ENCODE results near the gene DCLRE1B. TPM values are rescaled to one million over a fixed set of nuclear protein-coding genes. Genes with fewer than 3 reads are reported as not detected.

Gene DCLRE1B
- total RNA-seq, 1 donor = 4.3 TPM

DNA sequence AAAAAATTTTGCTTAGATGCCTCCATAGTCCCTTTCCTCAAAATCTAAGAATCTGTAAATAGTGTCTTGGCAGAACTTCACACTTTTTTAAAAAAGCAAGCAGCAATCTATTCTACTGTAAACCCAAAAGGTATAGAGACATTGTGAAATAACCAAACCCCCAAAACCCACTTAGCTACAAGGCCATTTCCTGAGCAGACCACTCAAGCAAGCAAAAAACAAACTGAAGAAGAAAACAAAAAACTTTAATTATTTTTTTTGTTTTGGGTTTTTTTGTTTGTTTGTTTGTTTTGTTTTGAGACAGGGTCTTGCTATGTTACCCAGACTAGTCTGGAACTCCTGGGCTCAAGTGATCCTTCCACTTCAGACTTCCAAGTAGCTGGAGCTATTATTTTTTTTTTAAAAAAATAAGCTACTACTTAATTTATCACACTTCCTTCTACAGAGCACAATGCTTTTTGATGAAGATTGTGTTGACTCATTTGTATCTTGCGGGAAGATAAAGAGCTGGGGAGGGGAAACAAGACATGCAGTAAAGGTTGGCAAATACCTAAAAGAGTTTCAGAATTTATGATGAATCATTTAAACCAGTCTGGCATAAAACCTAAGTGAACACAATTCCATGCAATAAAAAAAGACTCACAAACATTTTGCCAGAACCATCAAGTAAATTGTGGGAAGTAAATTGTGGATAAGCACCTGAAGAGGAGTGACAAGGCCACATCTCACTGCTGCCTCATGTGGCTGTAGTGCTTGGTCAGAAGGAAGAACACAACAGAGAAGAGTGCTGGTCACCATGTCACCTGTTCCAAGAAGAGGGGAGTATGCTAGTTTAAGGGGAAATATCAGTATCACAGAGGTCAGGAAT, 30.9 kb upstream of the DCLRE1B start:
- Histone ChIP-seq H3K27me3 (ENCODE audit: insufficient read depth, low read length) (no peaks in the 10 kb centered on the region), H3K4me3 (ENCODE audit: low read length) (no peak overlapping the region), H3K4me1 (ENCODE audit: insufficient read depth, low read length) (peaks cover 58% of the 10 kb centered on the region), H3K9me3 (ENCODE audit: low read depth, low read length) (no peaks in the 10 kb centered on the region)

DNA sequence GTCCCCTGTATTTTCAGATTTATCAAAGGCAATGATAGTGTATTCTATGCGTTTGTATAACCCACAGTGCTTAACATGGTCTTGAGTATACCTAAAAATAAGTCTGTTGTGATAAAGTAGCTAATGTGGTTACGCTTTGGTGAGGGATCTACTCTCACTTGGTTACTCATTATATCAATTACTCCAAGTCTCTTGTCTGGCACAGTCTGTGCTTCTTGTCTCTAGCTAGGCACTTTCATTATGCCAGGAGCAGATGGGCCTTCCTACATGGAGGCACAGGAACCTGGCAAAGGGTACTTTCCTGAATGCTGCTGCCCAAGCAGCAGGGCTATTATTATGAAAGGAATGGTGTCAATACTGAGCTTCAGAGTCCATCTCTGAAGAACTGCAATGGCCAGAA, 29.4 kb upstream of the DCLRE1B start:
- peaks cover 57% of the 10 kb centered on the region for H3K4me1 ChIP-seq (ENCODE audit: insufficient read depth, low read length)
- H3K4me3 ChIP-seq (ENCODE audit: low read length) = no peak overlapping the region
- no peaks in the 10 kb centered on the region for H3K9me3 ChIP-seq (ENCODE audit: low read depth, low read length)
- no peaks in the 10 kb centered on the region for H3K27me3 ChIP-seq (ENCODE audit: insufficient read depth, low read length)

DNA sequence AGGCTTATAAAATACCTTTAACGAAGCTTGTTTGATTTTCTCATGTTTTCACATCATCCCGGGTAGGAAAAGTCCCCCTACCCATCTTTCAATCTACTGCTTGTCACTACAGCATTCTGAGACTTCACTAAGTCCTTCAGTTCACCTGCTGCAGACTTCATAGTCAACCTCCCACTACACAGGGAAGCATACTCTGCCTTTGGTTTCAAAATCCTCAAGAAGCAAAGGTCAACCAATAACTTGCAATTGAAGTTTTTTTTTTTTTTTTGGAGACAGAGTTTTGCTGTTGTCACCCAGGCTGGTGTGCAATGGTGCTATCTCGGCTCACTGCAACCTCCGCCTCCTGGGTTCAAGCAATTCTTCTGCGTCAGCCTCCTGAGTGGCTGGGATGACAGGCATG, 28.9 kb upstream of the DCLRE1B start:
- peaks cover 58% of the 10 kb centered on the region for H3K4me1 ChIP-seq (ENCODE audit: insufficient read depth, low read length)
- no peaks in the 10 kb centered on the region for H3K27me3 ChIP-seq (ENCODE audit: insufficient read depth, low read length)
- no peak overlapping the region for H3K4me3 ChIP-seq (ENCODE audit: low read length)
- no peaks in the 10 kb centered on the region for H3K9me3 ChIP-seq (ENCODE audit: low read depth, low read length)

DNA sequence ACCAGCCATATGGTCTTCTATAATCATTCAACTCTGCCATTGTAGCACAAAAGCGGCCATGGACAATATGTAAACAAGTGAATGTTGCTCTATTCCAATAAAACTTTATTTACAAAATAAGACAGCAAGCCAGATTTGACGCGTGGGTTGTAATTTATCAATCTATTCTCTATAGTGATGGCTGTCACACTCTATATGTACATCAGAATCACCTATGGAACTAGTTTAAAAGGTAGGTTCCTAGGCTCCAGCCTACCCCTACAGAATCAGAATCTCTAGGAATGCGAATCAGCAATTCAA, 25.4 kb upstream of the DCLRE1B start:
- no peak overlapping the region for H3K4me3 ChIP-seq (ENCODE audit: low read length)
- peaks cover 36% of the 10 kb centered on the region for H3K4me1 ChIP-seq (ENCODE audit: insufficient read depth, low read length)
- H3K27me3 ChIP-seq (ENCODE audit: insufficient read depth, low read length) = no peaks in the 10 kb centered on the region
- no peaks in the 10 kb centered on the region for H3K9me3 ChIP-seq (ENCODE audit: low read depth, low read length)

GRCh38 chr1:113881661-113882060, 23.5 kb upstream of the DCLRE1B start:
- Histone ChIP-seq H3K9me3 (ENCODE audit: low read depth, low read length) (no peaks in the 10 kb centered on the region), H3K4me3 (ENCODE audit: low read length) (no peak overlapping the region), H3K27me3 (ENCODE audit: insufficient read depth, low read length) (no peaks in the 10 kb centered on the region), H3K4me1 (ENCODE audit: insufficient read depth, low read length) (peaks cover 25% of the 10 kb centered on the region)

DNA sequence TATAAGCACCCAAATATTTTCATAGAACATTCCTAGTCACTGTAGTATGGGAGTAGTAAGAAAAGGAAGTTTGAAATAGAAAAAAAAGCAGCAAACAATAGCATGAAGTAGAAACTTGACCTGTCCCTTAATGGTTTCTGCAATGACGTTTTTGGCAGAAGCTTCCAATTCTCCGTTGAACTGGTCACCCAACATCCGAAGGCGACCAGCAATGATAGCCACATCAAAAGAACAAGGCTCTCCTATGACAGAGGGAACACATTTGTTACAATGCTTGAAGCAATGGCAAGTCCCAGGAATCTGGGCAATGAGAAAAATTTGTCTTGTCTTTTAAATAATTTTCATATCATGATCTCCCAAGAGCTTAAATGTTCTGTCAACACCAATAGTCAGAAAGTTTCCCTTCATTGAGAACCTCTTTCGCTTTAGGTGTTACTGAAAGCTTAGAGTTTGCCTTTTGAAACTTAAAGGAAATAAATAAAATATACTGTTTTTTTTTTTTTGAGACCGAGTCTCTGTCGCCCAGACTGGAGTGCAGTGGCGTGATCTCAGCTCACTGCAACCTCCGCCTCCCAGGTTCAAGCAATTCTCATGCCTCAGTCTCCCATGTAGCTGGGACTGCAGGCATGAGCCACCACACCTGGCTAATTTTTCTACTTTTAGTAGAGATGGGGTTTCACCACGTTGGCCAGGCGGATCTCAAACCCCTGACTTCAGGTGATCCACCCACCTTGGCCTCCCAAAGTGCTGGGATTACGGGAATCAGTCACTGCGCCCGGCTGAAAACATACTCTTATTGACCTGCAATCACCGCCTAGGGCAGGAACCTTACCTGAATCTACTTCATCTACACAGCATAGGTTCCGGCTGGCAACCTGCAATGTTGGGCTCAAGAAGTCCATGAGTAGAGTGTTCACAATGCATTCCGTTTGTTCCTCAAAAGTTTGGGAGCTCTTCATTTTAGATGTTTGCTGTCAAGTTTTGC, 18.4 kb upstream of the DCLRE1B start:
- Histone ChIP-seq H3K4me1 (ENCODE audit: insufficient read depth, low read length) (peaks cover 19% of the 10 kb centered on the region), H3K4me3 (ENCODE audit: low read length) (no peak overlapping the region), H3K27me3 (ENCODE audit: insufficient read depth, low read length) (no peaks in the 10 kb centered on the region)

DNA sequence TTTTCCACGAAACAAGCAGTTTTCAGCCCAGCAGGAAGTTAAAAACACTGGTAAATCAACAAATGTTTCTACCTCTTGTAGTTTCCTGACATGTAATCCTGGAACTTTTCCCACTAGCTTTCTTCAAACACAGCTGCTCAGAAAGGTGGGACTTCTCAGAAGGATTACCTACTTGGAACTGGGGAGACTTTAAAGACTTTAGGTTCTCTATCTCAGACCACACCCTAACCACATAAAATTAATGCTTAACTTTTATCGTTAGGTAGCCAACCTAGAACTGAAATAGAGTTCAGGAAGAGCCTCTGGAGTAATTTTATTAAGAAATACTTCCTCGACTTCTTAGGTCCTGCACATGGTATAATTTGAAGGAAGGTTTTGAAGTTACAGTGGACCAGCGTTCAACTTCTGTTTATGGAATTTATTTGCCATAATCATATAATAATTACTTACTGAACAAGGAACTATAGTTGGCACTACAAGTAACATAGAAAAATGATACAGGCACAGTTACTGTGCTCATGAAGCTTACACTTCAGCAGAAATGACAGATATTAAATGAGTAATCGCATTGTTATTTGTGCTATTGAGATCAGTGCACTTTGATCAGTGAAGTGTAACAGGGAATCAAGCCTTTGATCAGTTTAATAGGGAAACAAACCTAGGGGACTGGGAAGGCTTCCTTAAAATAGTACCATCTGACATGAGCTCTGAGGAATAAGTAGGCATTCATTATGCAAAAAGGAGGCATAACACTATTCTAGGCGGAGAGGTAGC, 17.5 kb upstream of the DCLRE1B start, which contains the start of gene BCL2L15:
Gene BCL2L15, minus strand, starts transcription at position 180 of the 774 bp plus-strand sequence. CDS start 206 bp downstream, outside the sequence.
- H3K4me3 ChIP-seq (ENCODE audit: low read length) = no peak within 1 kb of the TSS
- peaks cover 19% of the 10 kb centered on the region for H3K4me1 ChIP-seq (ENCODE audit: insufficient read depth, low read length)
- H3K27me3 ChIP-seq (ENCODE audit: insufficient read depth, low read length) = no peaks in the 10 kb centered on the region
- no peaks in the 10 kb centered on the region for H3K9me3 ChIP-seq (ENCODE audit: low read depth, low read length)

More for the DNA sequence above, 18.4 kb upstream of the DCLRE1B start:
- no peaks in the 10 kb centered on the region for H3K9me3 ChIP-seq (ENCODE audit: low read depth, low read length)

DNA sequence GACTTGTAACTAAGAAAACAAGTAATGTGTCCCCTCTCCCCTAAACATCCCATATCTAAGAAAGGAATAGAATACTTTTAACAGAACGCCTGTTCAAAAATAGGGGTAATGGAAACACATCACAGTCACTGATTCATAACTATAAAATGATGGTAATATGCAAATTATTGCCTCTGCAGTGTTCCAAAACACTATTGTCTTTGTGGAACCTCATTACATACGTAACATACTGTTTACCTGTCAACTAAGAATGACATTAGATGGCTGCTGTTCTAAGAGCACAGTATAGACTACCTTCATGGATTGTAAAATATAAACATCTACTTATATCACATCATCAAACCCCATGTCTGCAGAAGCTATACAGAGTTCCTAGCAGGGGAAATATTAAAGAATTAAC, 14.3 kb upstream of the DCLRE1B start:
- H3K4me1 ChIP-seq (ENCODE audit: insufficient read depth, low read length) = peaks cover 15% of the 10 kb centered on the region
- no peak overlapping the region for H3K4me3 ChIP-seq (ENCODE audit: low read length)
- no peaks in the 10 kb centered on the region for H3K27me3 ChIP-seq (ENCODE audit: insufficient read depth, low read length)
- no peaks in the 10 kb centered on the region for H3K9me3 ChIP-seq (ENCODE audit: low read depth, low read length)

- H3K4me3 ChIP-seq (ENCODE audit: low read length) = no peak overlapping the region
- H3K27me3 ChIP-seq (ENCODE audit: insufficient read depth, low read length) = no peaks in the 10 kb centered on the region
- H3K9me3 ChIP-seq (ENCODE audit: low read depth, low read length) = no peaks in the 10 kb centered on the region
- H3K4me1 ChIP-seq (ENCODE audit: insufficient read depth, low read length) = peaks cover 14% of the 10 kb centered on the region
Observed at GRCh38 chr1:113891631-113892220, 13.4 kb upstream of the DCLRE1B start.

DNA sequence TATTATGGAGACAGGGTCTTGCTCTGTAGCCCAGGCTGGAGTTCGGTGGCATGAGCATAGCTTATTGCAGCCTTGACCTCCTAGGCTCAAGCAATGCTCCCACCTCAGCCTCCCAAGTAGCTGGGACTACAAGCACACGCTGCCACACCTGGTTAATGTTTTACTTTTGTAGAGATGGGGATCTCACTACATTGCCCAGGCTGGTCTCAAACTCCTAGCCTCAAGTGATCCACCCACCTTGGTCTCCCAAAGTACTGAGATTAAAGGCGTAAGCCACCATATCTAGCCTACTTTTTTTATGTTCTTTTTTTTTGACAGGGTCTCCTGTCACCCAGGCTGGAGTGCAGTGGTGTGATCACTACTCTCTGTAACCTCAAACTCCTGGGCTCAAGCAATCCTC, 11.9 kb upstream of the DCLRE1B start:
- H3K4me3 ChIP-seq (ENCODE audit: low read length) = no peak overlapping the region
- H3K4me1 ChIP-seq (ENCODE audit: insufficient read depth, low read length) = peaks cover 3% of the 10 kb centered on the region
- H3K27me3 ChIP-seq (ENCODE audit: insufficient read depth, low read length) = no peaks in the 10 kb centered on the region
- no peaks in the 10 kb centered on the region for H3K9me3 ChIP-seq (ENCODE audit: low read depth, low read length)

DNA sequence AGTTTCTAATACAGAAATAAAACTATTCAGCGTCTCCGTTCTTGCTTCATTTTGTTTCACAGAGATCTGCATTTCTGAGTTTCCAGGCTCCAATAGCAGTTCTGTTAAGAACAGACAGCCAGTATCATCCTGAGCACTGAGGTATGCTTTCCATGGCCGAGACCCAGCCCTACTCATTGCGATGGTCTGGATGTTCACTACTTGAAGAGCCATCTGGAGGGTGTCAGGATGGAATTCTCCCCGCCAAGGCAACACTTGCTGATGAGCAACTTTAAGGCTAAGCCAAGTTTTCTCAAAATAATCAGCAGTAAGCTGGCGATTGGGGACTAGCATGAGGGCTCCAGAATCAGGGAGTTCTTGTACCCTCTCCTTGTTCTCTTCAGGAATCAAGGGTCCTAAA, 10.0 kb upstream of the DCLRE1B start:
- Histone ChIP-seq H3K4me1 (ENCODE audit: insufficient read depth, low read length) (peaks cover 8% of the 10 kb centered on the region), H3K27me3 (ENCODE audit: insufficient read depth, low read length) (no peaks in the 10 kb centered on the region), H3K4me3 (ENCODE audit: low read length) (no peak overlapping the region), H3K9me3 (ENCODE audit: low read depth, low read length) (no peaks in the 10 kb centered on the region)

DNA sequence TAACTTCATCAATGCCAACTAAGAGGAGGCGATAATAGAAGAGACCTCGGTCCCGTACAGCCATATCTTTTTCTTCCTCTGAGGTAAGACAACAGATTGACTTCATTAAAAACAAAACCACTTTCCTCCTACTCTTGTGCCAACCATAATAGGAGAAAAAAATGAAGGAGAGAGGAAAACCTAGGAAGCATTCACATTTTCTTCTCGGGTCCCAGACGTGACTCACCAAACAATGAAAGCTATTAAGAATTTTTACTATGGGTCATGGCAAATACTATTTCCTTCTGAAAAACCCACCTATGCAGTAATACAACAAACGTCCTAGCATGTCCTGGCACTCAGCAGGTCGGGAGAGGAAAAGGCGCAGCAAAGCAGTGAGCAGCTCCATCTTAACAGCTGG, 9.2 kb upstream of the DCLRE1B start:
- H3K9me3 ChIP-seq (ENCODE audit: low read depth, low read length) = no peaks in the 10 kb centered on the region

DNA sequence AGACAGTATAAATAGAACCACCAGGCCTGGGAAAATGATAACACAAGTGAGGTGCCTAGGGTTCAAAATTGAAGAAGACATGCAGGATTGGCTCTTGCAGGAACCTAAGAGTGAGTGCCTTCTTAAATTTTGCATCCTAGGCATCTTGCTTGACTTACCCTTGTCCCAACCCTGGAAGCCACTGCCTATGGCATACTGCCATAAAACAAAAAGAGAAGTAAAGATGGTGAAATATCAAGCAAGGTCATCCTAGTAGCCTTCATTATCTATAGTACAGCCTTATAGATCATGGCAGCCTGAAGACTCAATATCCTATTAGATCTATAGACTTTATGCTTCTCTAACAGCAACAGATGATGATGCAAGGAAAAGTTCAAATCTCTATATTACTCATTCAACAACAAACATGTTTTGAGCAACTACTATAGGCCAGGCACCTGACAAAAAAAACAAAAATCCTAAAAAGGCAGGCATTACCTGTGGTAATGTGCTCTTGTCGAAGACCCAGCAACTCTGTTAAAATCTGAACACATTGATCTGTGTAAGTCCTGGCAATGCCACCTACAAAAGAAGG, 6.8 kb upstream of the DCLRE1B start:
- no peaks in the 10 kb centered on the region for H3K9me3 ChIP-seq (ENCODE audit: low read depth, low read length)
- no peaks in the 10 kb centered on the region for H3K27me3 ChIP-seq (ENCODE audit: insufficient read depth, low read length)
- H3K4me1 ChIP-seq (ENCODE audit: insufficient read depth, low read length) = peaks cover 30% of the 10 kb centered on the region

More for the DNA sequence above, 9.2 kb upstream of the DCLRE1B start:
- Histone ChIP-seq H3K27me3 (ENCODE audit: insufficient read depth, low read length) (no peaks in the 10 kb centered on the region), H3K4me3 (ENCODE audit: low read length) (no peak overlapping the region), H3K4me1 (ENCODE audit: insufficient read depth, low read length) (peaks cover 8% of the 10 kb centered on the region)

DNA sequence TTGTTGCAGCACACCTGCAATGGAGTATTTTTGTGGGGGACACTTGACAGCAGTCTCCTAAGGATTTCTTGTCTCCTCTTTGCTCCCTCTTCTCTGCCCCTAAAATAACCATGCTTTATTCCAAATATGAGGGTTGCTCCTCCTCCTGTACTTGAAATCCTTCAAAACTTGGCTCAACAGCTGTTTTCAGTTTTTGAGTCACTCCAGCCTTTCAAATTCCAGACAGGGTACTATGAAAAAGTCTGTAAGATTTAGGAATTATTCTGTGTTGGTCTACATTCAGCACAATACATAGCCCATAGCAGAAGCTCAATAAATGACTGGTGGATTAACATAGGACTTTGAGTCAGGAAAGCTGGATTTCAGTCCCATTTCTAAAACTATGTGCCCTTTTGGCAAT, 6.0 kb upstream of the DCLRE1B start:
- Histone ChIP-seq H3K9me3 (ENCODE audit: low read depth, low read length) (no peaks in the 10 kb centered on the region), H3K4me3 (ENCODE audit: low read length) (no peak overlapping the region), H3K27me3 (ENCODE audit: insufficient read depth, low read length) (no peaks in the 10 kb centered on the region)

More for the DNA sequence above, 6.8 kb upstream of the DCLRE1B start:
- H3K4me3 ChIP-seq (ENCODE audit: low read length) = no peak overlapping the region

More for the DNA sequence above, 6.0 kb upstream of the DCLRE1B start:
- H3K4me1 ChIP-seq (ENCODE audit: insufficient read depth, low read length) = peaks cover 38% of the 10 kb centered on the region

All from mononuclear cell (primary cell).